ENCODE results near the gene SLIT3.

Gene SLIT3

DNA sequence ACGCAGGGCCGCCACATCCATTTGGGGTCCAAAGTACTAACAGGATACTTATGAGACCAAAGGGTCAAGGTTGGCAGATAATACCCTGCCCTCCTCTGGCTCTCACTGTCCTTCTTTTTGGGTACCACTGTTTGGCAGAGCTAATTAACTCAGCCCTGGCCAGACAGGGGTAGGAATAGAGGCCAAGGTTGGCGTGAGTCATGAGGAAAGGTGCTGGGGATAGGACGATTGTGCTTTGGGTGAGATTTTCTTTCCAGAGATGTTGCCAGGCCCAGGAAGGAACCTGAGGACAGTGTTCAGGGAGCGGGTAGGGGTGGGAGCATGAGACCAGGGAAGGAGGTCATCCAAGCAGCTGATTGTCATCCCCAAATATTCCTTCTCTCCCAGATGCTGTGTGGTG is 529.9 kb downstream of the SLIT3 start:
- Mint-ChIP-seq H3K27ac (no peak overlapping the region), H3K4me1 (no peaks in the 10 kb centered on the region), H3K36me3 (no peaks in the 10 kb centered on the region), H3K4me3 (no peak overlapping the region), H3K9me3 (peaks cover 0 to 5% of the 10 kb centered on the region in 2 donors), H3K27me3 (peaks cover 0 to 8% of the 10 kb centered on the region in 2 donors)
- ATAC-seq (replicated peaks) = no peak
- DNase-seq = no peak

DNA sequence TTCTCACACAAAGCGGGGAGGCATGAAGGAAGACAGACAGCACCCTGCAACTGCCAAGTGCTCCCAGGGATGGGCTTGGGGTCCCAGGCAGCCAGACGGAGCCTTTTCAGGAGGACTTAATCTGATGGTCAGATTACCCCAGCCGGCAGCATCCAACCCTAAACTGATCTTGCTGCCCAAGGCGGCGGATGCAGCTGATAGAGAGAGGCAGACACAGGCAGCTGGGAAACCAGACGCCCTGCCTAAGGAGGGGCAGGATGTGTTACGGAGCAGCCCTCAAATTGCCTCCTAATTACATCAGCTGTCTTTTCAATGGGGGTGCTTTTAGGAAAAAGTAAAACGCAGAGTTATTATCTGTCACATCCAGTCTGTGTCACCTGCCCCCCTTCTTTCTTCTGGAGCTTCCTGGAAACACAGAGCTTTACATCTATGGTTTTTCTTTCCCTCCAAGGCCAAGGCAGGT is 530.9 kb downstream of the SLIT3 start:
- H3K27me3 Mint-ChIP-seq = peaks cover 0 to 8% of the 10 kb centered on the region in 2 donors
- no peaks in the 10 kb centered on the region for H3K4me1 Mint-ChIP-seq
- no peak overlapping the region for H3K27ac Mint-ChIP-seq

DNA sequence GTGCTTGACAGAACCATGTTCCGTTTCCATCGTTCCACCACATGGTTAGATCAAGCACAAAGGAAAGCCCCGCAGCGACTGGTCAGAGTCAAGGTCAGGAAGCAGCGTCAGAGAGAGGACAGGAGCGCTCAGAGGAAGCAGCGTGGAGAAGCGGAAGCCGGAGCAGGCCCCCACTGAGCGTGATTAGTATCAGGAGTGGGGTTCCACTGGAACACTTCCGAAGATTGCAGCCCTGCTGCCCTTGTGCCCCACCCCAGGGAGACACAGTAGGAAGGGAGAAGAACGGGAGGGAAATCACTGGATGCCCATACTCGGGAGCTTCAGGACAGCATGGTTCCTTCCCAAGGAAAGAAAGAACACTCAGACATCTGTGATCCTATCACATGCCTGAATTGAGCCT is 532.8 kb downstream of the SLIT3 start:
- no peak for ATAC-seq (replicated peaks)
- H3K27ac Mint-ChIP-seq = no peak overlapping the region
- H3K9me3 Mint-ChIP-seq = peaks cover 0 to 5% of the 10 kb centered on the region in 2 donors
- no peaks in the 10 kb centered on the region for H3K4me1 Mint-ChIP-seq
- H3K36me3 Mint-ChIP-seq = no peaks in the 10 kb centered on the region
- DNase-seq = no peak
- no peak overlapping the region for H3K4me3 Mint-ChIP-seq
- H3K27me3 Mint-ChIP-seq = peaks cover 0 to 8% of the 10 kb centered on the region in 2 donors

More for the DNA sequence above, 530.9 kb downstream of the SLIT3 start:
- Mint-ChIP-seq H3K4me3 (no peak overlapping the region), H3K9me3 (peaks cover 0 to 5% of the 10 kb centered on the region in 2 donors), H3K36me3 (no peaks in the 10 kb centered on the region)
- no peak for ATAC-seq (replicated peaks)
- DNase-seq = no peak

DNA sequence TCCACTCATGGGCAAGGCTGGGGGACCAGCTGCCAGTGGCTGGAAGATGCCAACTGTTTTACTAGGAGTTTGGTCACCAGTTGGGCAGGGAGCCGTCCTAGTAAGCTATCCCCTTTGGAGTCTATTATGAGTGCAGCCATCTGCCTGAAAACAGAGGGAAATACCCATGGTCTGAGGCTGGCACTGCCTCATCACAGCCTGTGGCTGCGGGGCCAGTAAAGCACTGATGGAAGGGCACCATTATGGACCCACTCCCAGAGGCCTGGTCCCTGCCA is 534.6 kb downstream of the SLIT3 start:
- DNase-seq = no peak
- H3K36me3 Mint-ChIP-seq = no peaks in the 10 kb centered on the region
- no peak for ATAC-seq (replicated peaks)

DNA sequence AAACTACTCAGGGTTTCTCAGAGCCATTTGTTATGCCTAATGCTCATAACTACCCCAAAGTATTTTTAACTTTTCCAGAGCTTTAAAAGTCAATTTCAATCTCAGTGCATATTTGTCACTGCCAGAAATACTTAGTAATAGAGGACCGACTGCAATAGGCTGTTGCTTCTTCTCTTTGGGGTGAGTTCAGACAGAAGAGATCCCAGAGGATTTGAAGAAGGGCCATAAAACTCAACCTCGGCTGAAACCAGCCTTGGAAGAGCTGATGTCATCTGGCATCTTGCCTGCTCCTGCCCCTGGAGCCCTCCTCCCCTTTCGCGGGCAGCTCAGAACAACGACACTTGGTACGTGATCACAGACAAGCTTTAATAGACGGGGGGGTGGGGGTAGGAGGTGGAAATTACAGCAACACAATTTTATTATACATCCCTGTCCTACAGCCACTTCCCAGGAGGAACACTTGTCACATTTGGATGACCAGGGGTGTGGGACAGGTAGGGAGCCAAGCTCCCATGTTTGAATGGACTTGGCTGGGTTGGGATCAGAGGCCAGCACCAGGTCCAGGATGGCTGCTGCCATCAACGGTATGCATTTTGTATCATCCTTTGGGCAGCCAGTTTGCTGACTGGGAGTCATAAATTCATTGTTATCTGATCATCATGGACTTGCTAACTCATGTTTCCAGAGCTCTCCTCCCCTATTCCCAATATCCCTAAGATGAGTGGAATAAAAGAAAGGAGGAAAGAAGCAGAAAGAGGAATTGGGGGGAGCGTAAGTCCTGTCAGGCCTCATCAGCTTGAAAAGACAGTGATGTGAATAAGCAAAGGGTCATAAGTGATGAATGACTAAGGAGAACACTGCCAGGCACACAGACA is 535.2 kb downstream of the SLIT3 start:
- Mint-ChIP-seq H3K36me3 (no peaks in the 10 kb centered on the region), H3K9me3 (peaks cover 0 to 5% of the 10 kb centered on the region in 2 donors), H3K27ac (no peak overlapping the region), H3K4me3 (no peak overlapping the region), H3K4me1 (no peaks in the 10 kb centered on the region), H3K27me3 (peaks cover 0 to 4% of the 10 kb centered on the region in 2 donors)
- no peak for DNase-seq
- no peak for ATAC-seq (replicated peaks)

More for the DNA sequence above, 534.6 kb downstream of the SLIT3 start:
- peaks cover 0 to 4% of the 10 kb centered on the region in 2 donors for H3K27me3 Mint-ChIP-seq
- no peak overlapping the region for H3K4me3 Mint-ChIP-seq
- H3K9me3 Mint-ChIP-seq = peaks cover 0 to 5% of the 10 kb centered on the region in 2 donors
- no peak overlapping the region for H3K27ac Mint-ChIP-seq
- H3K4me1 Mint-ChIP-seq = no peaks in the 10 kb centered on the region

DNA sequence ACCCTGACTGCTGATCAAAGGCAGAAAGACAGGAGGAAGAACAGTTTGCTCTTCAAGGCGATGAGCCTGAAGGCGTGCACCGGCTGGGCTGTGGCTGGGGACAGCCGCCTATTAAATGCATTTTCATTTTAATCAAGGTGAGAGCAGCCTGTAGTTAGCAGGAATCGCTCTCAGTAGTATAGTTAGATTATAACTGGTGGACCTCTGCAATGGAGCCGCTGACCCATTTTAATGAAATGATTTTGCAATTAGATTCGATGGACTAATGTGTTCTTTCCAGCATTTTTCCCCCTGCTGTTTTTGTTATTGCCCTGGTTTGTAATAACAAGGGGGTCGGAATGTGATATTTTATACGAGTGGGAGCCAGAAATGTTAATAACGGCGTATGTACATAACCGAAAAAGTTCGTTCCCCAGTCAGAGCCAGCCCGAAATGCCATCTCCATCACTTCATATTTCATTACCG is 535.8 kb downstream of the SLIT3 start:
- peaks cover 0 to 4% of the 10 kb centered on the region in 2 donors for H3K27me3 Mint-ChIP-seq

DNA sequence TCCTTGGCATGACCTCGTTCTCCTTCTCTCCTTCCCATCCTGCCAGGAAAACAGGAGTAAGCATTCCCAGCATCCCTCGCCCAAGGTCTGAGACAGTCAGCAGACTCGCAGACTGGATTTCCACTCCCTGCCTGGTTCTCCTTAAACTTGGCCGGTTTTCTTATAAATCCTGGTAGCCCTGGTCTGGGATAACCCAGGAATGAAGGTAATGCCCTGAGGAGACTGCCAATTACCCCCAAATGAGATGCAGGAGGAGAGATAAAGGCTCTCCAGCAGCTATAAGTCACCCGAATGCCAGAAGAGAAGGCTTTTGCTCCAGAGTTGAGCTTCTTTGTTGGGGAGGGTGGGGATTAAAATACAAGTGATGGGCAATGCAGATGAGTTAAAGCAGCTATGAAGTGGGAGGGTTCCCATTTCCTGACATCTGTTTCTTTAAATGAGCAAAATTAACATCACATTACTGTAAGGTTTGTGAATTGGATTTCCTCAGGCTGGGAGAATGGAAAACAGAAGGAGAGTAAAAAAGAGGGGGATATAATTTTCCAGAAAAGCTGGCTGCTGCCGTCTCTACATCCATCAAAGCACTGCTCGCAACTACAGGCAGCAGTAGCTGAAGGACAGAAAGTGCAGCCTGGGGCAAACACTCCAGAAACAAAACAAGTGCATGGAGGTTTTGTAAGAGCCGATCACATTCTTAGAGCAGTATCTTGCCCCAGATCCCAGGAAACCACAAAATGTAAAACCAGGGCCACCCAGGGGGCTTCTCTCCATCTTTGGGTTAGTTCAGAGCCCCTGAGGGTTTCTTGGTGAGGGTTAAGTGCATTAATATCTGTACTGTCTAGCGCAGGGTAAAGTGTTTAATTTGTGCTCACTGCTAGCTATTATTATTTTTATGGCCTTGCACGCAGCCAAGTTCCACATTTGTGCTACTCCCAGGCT is 544.2 kb downstream of the SLIT3 start:
- no peaks in the 10 kb centered on the region for H3K9me3 Mint-ChIP-seq
- H3K27me3 Mint-ChIP-seq = no peaks in the 10 kb centered on the region
- H3K4me3 Mint-ChIP-seq = no peak overlapping the region
- H3K27ac Mint-ChIP-seq = no peak overlapping the region
- H3K36me3 Mint-ChIP-seq = no peaks in the 10 kb centered on the region
- DNase-seq (no peak), ATAC-seq (replicated peaks) (no peak)
- H3K4me1 Mint-ChIP-seq = no peaks in the 10 kb centered on the region

More for the DNA sequence above, 535.8 kb downstream of the SLIT3 start:
- no peak overlapping the region for H3K27ac Mint-ChIP-seq
- peaks cover 0 to 5% of the 10 kb centered on the region in 2 donors for H3K9me3 Mint-ChIP-seq
- DNase-seq = no peak
- no peaks in the 10 kb centered on the region for H3K36me3 Mint-ChIP-seq
- no peak overlapping the region for H3K4me3 Mint-ChIP-seq
- no peak for ATAC-seq (replicated peaks)
- no peaks in the 10 kb centered on the region for H3K4me1 Mint-ChIP-seq

DNA sequence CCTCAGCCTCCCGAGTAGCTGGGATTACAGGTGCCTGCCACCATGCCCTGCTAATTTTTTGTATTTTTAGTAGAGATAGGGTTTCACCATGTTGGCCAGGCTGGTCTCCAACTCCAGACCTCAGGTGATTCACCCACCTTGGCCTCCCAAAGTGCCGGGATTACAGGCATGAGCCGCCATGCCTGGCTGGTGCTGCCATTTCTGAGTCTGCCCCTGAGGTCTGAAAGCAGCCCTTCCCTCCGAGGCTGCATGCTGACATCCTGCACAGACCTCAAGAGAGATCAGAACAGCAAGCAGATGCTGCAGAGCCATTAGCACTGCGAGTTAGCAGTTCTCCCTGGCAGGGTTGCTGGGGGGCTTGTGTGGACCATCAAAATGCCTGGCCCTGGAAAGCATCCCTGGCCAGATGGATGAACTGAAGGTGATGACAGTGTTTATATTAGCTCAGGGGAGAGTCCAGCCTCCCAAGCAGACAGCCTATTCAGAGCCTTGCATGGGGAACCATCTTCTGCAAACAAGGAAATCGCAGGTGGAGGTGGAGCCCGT is 545.3 kb downstream of the SLIT3 start:
- no peaks in the 10 kb centered on the region for H3K27me3 Mint-ChIP-seq
- no peak overlapping the region for H3K4me3 Mint-ChIP-seq
- H3K4me1 Mint-ChIP-seq = no peaks in the 10 kb centered on the region
- ATAC-seq (replicated peaks) (no peak), DNase-seq (no peak)
- H3K9me3 Mint-ChIP-seq = peaks cover 0 to 3% of the 10 kb centered on the region in 2 donors
- H3K27ac Mint-ChIP-seq = no peak overlapping the region
- no peaks in the 10 kb centered on the region for H3K36me3 Mint-ChIP-seq

DNA sequence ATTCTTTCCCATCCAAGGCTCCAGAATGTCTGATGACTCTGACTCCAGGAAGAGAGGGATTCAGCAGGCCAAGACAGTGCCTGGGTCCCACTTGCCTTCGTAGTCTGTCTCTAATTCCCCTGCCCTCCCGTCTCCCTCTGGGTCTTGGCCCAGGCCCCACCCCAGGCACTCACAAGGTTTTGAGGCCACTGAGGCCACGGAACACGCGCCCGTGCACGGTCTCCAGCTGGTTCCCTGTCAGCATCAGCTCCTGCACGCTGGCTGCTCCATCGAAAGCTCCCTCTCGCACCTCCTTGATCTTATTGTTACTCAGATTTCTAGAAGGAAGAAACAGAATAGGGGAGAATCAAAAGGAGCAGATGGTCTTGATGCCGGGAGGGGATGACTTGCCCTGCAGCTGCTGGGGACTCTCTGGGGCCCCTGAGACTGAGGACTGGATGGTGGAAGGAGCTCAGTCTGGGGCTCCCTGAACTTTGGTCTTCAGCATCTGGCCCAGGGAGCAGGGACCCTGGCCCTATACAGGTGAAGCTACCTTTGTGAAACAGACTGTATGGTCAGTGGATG is 547.2 kb downstream of the SLIT3 start:
- Mint-ChIP-seq H3K36me3 (no peaks in the 10 kb centered on the region), H3K4me3 (no peak overlapping the region)

DNA sequence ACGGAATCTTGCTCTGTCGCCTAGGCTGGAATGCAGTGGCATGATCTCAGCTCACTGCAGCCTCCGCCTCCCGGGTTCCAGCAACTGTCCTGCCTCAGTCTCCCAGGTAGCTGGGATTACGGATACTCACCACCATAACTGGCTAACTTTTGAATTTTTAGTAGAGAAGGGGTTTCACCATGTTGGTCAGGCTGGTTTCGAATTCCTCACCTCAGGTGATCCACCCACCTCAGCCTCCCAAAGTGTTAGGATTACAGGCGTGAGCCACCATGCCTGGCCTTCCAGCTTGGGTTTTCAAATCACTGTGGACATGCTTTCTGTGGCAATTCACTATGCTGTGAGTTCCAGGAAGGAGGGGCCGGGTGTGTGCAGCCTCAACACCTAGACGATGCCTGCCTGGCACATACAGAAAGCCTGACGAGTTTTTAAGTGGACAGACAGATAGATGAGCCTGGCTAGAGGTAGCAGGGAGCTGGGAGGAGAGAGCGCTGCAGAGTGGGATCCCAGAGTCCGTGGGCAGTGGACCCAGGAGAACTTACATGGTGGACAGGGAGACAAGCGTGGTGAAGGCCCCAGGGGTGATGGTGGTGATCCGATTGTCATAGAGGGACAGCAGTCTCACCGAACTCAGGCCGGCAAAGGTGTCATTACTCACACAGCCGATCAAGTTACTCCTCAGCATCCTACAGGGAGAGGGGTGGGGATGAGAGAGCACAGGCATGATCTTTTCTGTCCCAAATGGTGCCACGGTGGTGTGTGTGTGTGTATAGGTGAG is 548.3 kb downstream of the SLIT3 start:
- H3K36me3 Mint-ChIP-seq = peaks cover 0 to 1% of the 10 kb centered on the region in 2 donors

More for the DNA sequence above, 547.2 kb downstream of the SLIT3 start:
- Mint-ChIP-seq H3K27ac (no peak overlapping the region), H3K27me3 (no peaks in the 10 kb centered on the region), H3K4me1 (no peaks in the 10 kb centered on the region), H3K9me3 (peaks cover 0 to 3% of the 10 kb centered on the region in 2 donors)
- ATAC-seq (replicated peaks) (no peak), DNase-seq (no peak)

DNA sequence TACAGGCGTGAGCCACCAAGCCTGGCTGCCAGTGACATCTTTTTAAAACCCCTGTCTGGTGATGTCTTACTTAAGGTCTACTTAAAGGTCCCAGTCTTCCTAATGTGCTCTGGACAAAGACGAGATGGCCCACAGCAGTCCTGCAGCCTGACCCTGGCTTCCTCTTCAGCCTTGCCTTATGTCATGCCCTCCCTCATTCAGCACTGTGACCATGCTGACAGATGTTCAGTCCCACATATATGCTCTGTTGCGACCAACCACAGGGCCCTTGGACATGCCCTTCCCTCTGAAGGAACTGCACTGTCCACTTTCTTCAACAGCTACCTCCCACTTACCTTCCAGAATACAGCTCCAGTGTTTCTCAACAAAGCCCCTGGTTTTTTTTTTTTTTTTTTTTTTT is 548.9 kb downstream of the SLIT3 start:
- Mint-ChIP-seq H3K4me1 (no peaks in the 10 kb centered on the region), H3K36me3 (peaks cover 0 to 1% of the 10 kb centered on the region in 2 donors)

More for the DNA sequence above, 548.3 kb downstream of the SLIT3 start:
- H3K4me1 Mint-ChIP-seq = no peaks in the 10 kb centered on the region
- ATAC-seq (replicated peaks) (no peak), DNase-seq (no peak)
- peaks cover 0 to 3% of the 10 kb centered on the region in 2 donors for H3K9me3 Mint-ChIP-seq
- H3K4me3 Mint-ChIP-seq = no peak overlapping the region
- no peak overlapping the region for H3K27ac Mint-ChIP-seq
- H3K27me3 Mint-ChIP-seq = no peaks in the 10 kb centered on the region

DNA sequence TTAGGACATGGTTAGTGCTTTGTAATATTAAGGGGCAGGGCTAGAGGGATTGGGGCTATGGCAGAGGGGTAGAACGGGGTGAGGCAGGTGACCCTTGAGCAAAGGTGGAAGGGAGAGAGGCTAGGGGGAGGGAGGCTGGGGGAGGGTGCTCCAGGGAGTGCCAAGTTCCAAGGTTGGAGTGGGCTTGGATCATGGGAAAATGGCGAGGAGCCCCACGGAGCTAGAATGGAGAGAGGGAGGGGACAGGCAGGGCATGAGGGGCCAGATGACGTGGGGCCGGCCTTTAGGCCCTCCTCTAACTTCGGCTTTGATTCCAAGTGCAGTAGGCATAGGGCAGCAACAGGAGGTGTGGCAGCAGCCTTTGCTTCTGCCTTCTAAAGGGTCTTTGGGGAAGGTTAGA is 550.0 kb downstream of the SLIT3 start:
- DNase-seq = no peak
- Mint-ChIP-seq H3K27ac (no peak overlapping the region), H3K9me3 (peaks cover 0 to 7% of the 10 kb centered on the region in 2 donors), H3K27me3 (peaks cover 0 to 2% of the 10 kb centered on the region in 2 donors), H3K36me3 (peaks cover 0 to 1% of the 10 kb centered on the region in 2 donors), H3K4me1 (peaks cover 0 to 1% of the 10 kb centered on the region in 2 donors), H3K4me3 (no peak overlapping the region)
- ATAC-seq (replicated peaks) = no peak

More for the DNA sequence above, 548.9 kb downstream of the SLIT3 start:
- DNase-seq = no peak
- no peaks in the 10 kb centered on the region for H3K27me3 Mint-ChIP-seq
- H3K9me3 Mint-ChIP-seq = peaks cover 0 to 5% of the 10 kb centered on the region in 2 donors
- H3K4me3 Mint-ChIP-seq = no peak overlapping the region
- no peak for ATAC-seq (replicated peaks)
- no peak overlapping the region for H3K27ac Mint-ChIP-seq

DNA sequence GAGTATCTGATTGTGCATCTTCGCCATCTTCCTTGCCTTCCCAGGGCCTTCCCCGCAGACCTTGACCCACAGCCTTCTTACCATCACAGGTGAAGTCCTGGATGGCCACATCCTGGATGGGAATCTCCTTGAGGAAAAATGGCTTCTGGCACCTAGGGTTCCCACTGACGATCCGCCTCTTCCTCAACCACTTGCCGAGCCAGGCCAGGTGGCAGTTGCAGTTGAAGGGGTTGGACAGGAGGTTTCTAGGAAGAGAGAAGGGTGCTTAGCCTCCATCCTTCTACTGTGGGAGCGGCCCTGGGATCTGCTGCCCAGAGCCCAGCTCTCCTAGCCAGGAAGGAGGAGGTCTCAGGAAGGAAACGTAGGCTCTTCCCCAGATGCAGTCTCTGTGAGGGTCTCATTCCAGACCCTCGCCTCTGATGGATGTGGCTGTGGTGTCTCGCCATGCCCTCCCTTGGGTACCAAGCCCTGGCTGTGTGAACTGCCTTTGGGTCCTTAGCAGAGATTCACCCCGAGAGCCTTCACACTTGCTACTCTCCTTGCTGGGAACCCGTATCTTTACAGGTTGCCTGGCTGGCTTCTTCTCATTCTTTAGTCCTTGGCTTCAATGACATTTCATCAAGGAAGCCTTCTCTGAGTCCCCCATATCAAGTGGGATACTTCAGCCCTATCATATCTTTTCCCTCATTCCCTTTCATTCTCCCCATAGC is 551.4 kb downstream of the SLIT3 start:
- Mint-ChIP-seq H3K9me3 (peaks cover 5 to 7% of the 10 kb centered on the region in 2 donors), H3K4me3 (no peak overlapping the region), H3K27ac (no peak overlapping the region), H3K36me3 (peaks cover 0 to 1% of the 10 kb centered on the region in 2 donors), H3K4me1 (peaks cover 0 to 2% of the 10 kb centered on the region in 2 donors), H3K27me3 (peaks cover 0 to 3% of the 10 kb centered on the region in 2 donors)
- no peak for DNase-seq
- ATAC-seq (replicated peaks) = no peak
